NOMO-1 (cell line): ENCODE measurements around the gene GNG12.
"Not testable (repeated sequence)": the region's sequence is repeated elsewhere in the genome, so short reads cannot be mapped to it uniquely, and the experiment has no call there.

Experiments
- DNase-seq, 2 experiments: peaks; one replicate each; lab custom pipeline; 2025; ENCODE audit not compliant: unreplicated experiment in 2 of 2; lab: John Stamatoyannopoulos, UW

GNG12 gene

GRCh38 chr1:67665307-67665706, 168.0 kb downstream of the GNG12 start:
- DNase-seq: not testable (repeated sequence)

GRCh38 chr1:67664048-67664447, 169.2 kb downstream of the GNG12 start:
- peak in 1 of 2 experiments; percentile 11 for DNase-seq

GRCh38 chr1:67662884-67663283, 170.4 kb downstream of the GNG12 start:
- no peak for DNase-seq

- DNase-seq: no peak
Measured at GRCh38 chr1:67659229-67659628, 174.0 kb downstream of the GNG12 start.

GRCh38 chr1:67657152-67657551, 176.1 kb downstream of the GNG12 start:
- not testable (repeated sequence) for DNase-seq

GRCh38 chr1:67655581-67655980, 177.7 kb downstream of the GNG12 start:
- no peak for DNase-seq

GRCh38 chr1:67653304-67653703, 180.0 kb downstream of the GNG12 start:
- no peak for DNase-seq

GRCh38 chr1:67652800-67653199, 180.5 kb downstream of the GNG12 start:
- peak in 1 of 2 experiments; percentile 20 for DNase-seq
